Measurements from ENCODE around the gene HEG1. TPM values are rescaled to one million over a fixed set of nuclear protein-coding genes. Genes with fewer than 3 reads are reported as not detected.

HEG1 gene
- polyA plus RNA-seq, 3 donors = 22.3 to 29.7 (median 27.9) TPM

- DNase-seq = no peak
Observed at GRCh38 chr3:125051715-125052581, 3.8 kb downstream of the HEG1 start.

- DNase-seq = no peak
Observed at GRCh38 chr3:125051205-125051604, 4.6 kb downstream of the HEG1 start.

GRCh38 chr3:125050488-125051090, 5.2 kb downstream of the HEG1 start:
- DNase-seq = no peak

GRCh38 chr3:125048282-125048681, 7.5 kb downstream of the HEG1 start:
- no peak for DNase-seq

GRCh38 chr3:125045965-125046364, 9.8 kb downstream of the HEG1 start:
- DNase-seq = no peak

- no peak for DNase-seq
Observed at GRCh38 chr3:125045194-125045593, 10.6 kb downstream of the HEG1 start.

GRCh38 chr3:125043599-125044151, 12.1 kb downstream of the HEG1 start:
- no peak for DNase-seq

GRCh38 chr3:125042725-125043406, 12.9 kb downstream of the HEG1 start:
- peak; percentile 29 for DNase-seq

- DNase-seq = peak; percentile 56
Observed at GRCh38 chr3:125039131-125040100, 16.4 kb downstream of the HEG1 start.

GRCh38 chr3:125037498-125038150, 18.2 kb downstream of the HEG1 start:
- no peak for DNase-seq

- DNase-seq = no peak
Observed at GRCh38 chr3:125035217-125035616, 20.6 kb downstream of the HEG1 start.

- no peak for DNase-seq
Observed at GRCh38 chr3:125033616-125034015, 22.2 kb downstream of the HEG1 start.

GRCh38 chr3:125033135-125033534, 22.7 kb downstream of the HEG1 start:
- DNase-seq = no peak

- no peak for DNase-seq
Observed at GRCh38 chr3:125032683-125033082, 23.1 kb downstream of the HEG1 start.

- no peak for DNase-seq
Observed at GRCh38 chr3:125032100-125032643, 23.6 kb downstream of the HEG1 start.

GRCh38 chr3:125031544-125031943, 24.3 kb downstream of the HEG1 start:
- no peak for DNase-seq

GRCh38 chr3:125028657-125029056, 27.1 kb downstream of the HEG1 start:
- no peak for DNase-seq

- no peak for DNase-seq
Observed at GRCh38 chr3:125025642-125026041, 30.2 kb downstream of the HEG1 start.

- DNase-seq = peak; percentile 36
Observed at GRCh38 chr3:125024817-125025216, 31.0 kb downstream of the HEG1 start.

GRCh38 chr3:125023833-125024555, 31.8 kb downstream of the HEG1 start:
- no peak for DNase-seq

Data from renal pelvis (tissue), 4 donors.